ENCODE results near the gene IKBIP.
"Not testable (repeated sequence)": the region's sequence is repeated elsewhere in the genome, so short reads cannot be mapped to it uniquely, and the experiment has no call there.

Gene IKBIP

GRCh38 chr12:98644712-98645571, at the start of gene IKBIP, which contains the start of gene APAF1:
IKBIP (minus strand) TSS chr12:98644788; CDS start chr12:98644701, 87 bp downstream.
APAF1 (plus strand) TSS chr12:98645290; CDS start chr12:98648360, 3,070 bp downstream.
- DNase-seq, result peak; percentile 92

- no peak for DNase-seq
Observed at GRCh38 chr12:98691351-98691750, 46.8 kb upstream of the IKBIP start.

GRCh38 chr12:98686603-98687002, 42.0 kb upstream of the IKBIP start:
- DNase-seq, result no peak

- DNase-seq, result no peak
Observed at GRCh38 chr12:98684199-98684598, 39.6 kb upstream of the IKBIP start.

GRCh38 chr12:98679611-98680005, 35.0 kb upstream of the IKBIP start:
- DNase-seq, result no peak

GRCh38 chr12:98678946-98679610, 34.5 kb upstream of the IKBIP start:
- DNase-seq, result no peak

- no peak for DNase-seq
Observed at GRCh38 chr12:98678236-98678945, 33.8 kb upstream of the IKBIP start.

- DNase-seq, result no peak
Observed at GRCh38 chr12:98674841-98675240, 30.3 kb upstream of the IKBIP start.

GRCh38 chr12:98671459-98671858, 26.9 kb upstream of the IKBIP start:
- DNase-seq, result no peak

GRCh38 chr12:98669751-98670150, 25.2 kb upstream of the IKBIP start:
- DNase-seq, result no peak

- DNase-seq, result no peak
Observed at GRCh38 chr12:98660521-98660920, 15.9 kb upstream of the IKBIP start.

- DNase-seq, result no peak
Observed at GRCh38 chr12:98656289-98657101, 11.9 kb upstream of the IKBIP start.

GRCh38 chr12:98653866-98654493, 9.4 kb upstream of the IKBIP start:
- peak; percentile 34 for DNase-seq

GRCh38 chr12:98651328-98651727, 6.7 kb upstream of the IKBIP start:
- DNase-seq, result no peak

- DNase-seq, result no peak
Observed at GRCh38 chr12:98646294-98647090, 1.9 kb upstream of the IKBIP start.

GRCh38 chr12:98645572-98646067, 1.0 kb upstream of the IKBIP start:
- no peak for DNase-seq

- no peak for DNase-seq
Observed at GRCh38 chr12:98644433-98644711, 216 bp downstream of the IKBIP start.

GRCh38 chr12:98642801-98643200, 1.8 kb downstream of the IKBIP start:
- DNase-seq, result not testable (repeated sequence)

- no peak for DNase-seq
Observed at GRCh38 chr12:98639491-98639890, 5.1 kb downstream of the IKBIP start.

GRCh38 chr12:98638009-98638408, 6.6 kb downstream of the IKBIP start:
- DNase-seq, result no peak

- no peak for DNase-seq
Observed at GRCh38 chr12:98637068-98637467, 7.5 kb downstream of the IKBIP start.

Measured in NCI-H2171 (cell line).